Psoas muscle (tissue), 8 donors: Measurements from ENCODE around the gene SAMD10. TPM values are rescaled to one million over a fixed set of nuclear protein-coding genes. Genes with fewer than 3 reads are reported as not detected.

ENCODE experiments used
- ATAC-seq, 4 donors: fragments of 200-7000 bp; cut with Tn5 transposase; one replicate each; pipeline ENCODE4 v1.9.1; 2020; ENCODE audit warnings: moderate library complexity in 3 of 4, mild to moderate bottlenecking in 2 of 4
- DNase-seq, 2 donors: peaks; one replicate each; pipeline ENCODE4 v3.0.0-alpha.2; 2020
- H3K27ac ChIP-seq: fragments of 200-600 bp; one replicate; pipeline ENCODE4 v1.8.0; 2022
- H3K27me3 ChIP-seq, 3 donors: fragments of 200-600 bp in 1 of 3; one replicate each; pipeline versions ENCODE4 v1.6.1 to v1.8.0; 2013 to 2022; ENCODE audit warnings: low read length in 2 of 3, mild to moderate bottlenecking in 2 of 3, moderate library complexity in 1 of 3; ENCODE audit not compliant: insufficient read depth in 3 of 3
- H3K36me3 ChIP-seq, 2 donors: fragments of 200-600 bp in 1 of 2; one replicate each; pipeline versions ENCODE4 v1.6.1 to v1.8.0; 2013 to 2022; ENCODE audit warnings: low read depth in 1 of 2, mild to moderate bottlenecking in 1 of 2, moderate library complexity in 1 of 2; ENCODE audit not compliant: insufficient read depth in 1 of 2
- H3K4me1 ChIP-seq: fragments of 200-600 bp; one replicate; pipeline ENCODE4 v1.8.0; 2022
- H3K4me3 ChIP-seq: fragments of 200-600 bp; one replicate; pipeline ENCODE4 v1.8.0; 2022; ENCODE audit warnings: mild to moderate bottlenecking
- H3K9me3 ChIP-seq: fragments of 200-600 bp; one replicate; pipeline ENCODE4 v1.8.0; 2022
- CTCF ChIP-seq: fragments of 200-600 bp; IDR thresholded peaks from one replicate; pipeline ENCODE4 v1.8.0; 2022; ENCODE audit warnings: antibody characterized with exemption
- WGBS, 3 donors: extraction: QIAGEN DNeasy Blood & Tissue Kit; methylation state at CpG; one replicate each; pipeline versions ENCODE4 v1.1.6 to v1.1.7; 2013; 5-methylcytosine and 5-hydroxymethylcytosine counted together
- intact Hi-C, 2 donors: fragments of 100-400 bp; cut with DNase I; formaldehyde crosslinking; loops; one replicate each; pipeline versions ENCODE4 v1.11.0 to v1.14.2; 2022
- polyA plus RNA-seq, 3 donors: library from polyadenylated mRNA; stranded (reverse); fragments of 200-250 nt; gene quantifications; one replicate each; pipeline ENCODE4 v1.2.3, GENCODE V29; 2013
- total RNA-seq, 4 donors: library from RNA; stranded (reverse); fragmentation: NEBNext Ultra II Directional in 2 of 4; extraction: Animal tissue kit (Norgen Biotek cat#: 25700) in 2 of 4; gene quantifications; one replicate each; pipeline versions ENCODE4 v1.2.1 to v1.2.4, GENCODE V29; 2021 to 2023
- donor health status: healthy with polysubstance abuse.
- donor health status: DM: no; HTN: no; CAD: no; lungs with moderate emphysema.
- donor health status: Bipolar disorder and iron deficiency.
- donor health status: healthy.
- donor health status: DM: yes; HTN: yes; CAD: no.
- donor health status: DM: no; HTN: no; CAD: no.
- donor health status: DM: no; HTN: no; CAD: no.
- donor health status: DM: yes; HTN: yes; CAD: no.

The SAMD10 gene
- total and polyA plus RNA-seq, 7 donors: 0.32 to 5.5 (median 0.56) TPM

GRCh38 chr20:63926298-63926697, 53.1 kb downstream of the SAMD10 start:
- DNase-seq (no peak), ATAC-seq (no peak)
- Histone ChIP-seq H3K4me3 (no peak overlapping the region), H3K27ac (no peak overlapping the region), H3K36me3 (peaks cover 12 to 41% of the 10 kb centered on the region in 2 donors), H3K4me1 (peaks cover 11% of the 10 kb centered on the region), H3K9me3 (no peaks in the 10 kb centered on the region), H3K27me3 (no peaks in the 10 kb centered on the region)
- TF ChIP-seq CTCF: no peak
- intact Hi-C loops: no loop called here
- WGBS, 3 donors: 77 to 85% (median 78%) methylated on average over 8 of the region's 8 CpGs

DNA sequence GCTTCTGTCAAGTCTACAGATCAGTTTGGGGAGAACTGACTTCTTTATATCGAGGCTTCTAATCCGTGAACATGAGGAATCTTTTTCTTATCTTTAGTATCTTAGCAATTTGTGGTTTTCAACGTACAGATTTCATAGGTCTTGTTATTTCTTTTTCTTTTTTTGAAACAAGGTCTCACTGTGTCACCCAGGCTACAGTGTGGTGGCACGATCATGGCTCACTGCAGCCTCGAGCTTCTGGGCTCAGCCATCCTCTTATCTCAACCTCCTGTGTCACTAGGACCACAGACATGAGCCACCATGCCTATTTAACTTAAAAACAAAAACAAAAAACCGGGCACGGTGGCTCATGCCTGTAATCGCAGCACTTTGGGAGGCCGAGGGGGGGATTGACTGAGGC, 55.2 kb downstream of the SAMD10 start:
- Histone ChIP-seq H3K36me3 (peaks cover 2 to 30% of the 10 kb centered on the region in 2 donors), H3K27ac (no peak overlapping the region), H3K27me3 (no peaks in the 10 kb centered on the region), H3K4me1 (peaks cover 11% of the 10 kb centered on the region), H3K4me3 (no peak overlapping the region), H3K9me3 (no peaks in the 10 kb centered on the region)
- TF ChIP-seq CTCF: no peak
- no peak for ATAC-seq
- DNase-seq: no peak
- 71 to 84% (median 80%) methylated on average over 9 of the region's 9 CpGs for WGBS, 3 donors
- intact Hi-C loops: no loop called here

Other genes starting within 250 kb of the SAMD10 start
- gene LIME1, start 243.0 kb downstream of the SAMD10 start, total RNA-seq: 1 to 10 TPM; 1.7 to 4.6 (median 2.6) TPM
- gene LIME1, start 243.0 kb downstream of the SAMD10 start, polyA plus RNA-seq: 1 to 10 TPM; 3.1 to 5.1 (median 4.4) TPM
- gene SLC2A4RG, start 239.9 kb downstream of the SAMD10 start, total RNA-seq: 10 to 100 TPM; 40.2 to 79.1 (median 54.7) TPM
- gene SLC2A4RG, start 239.9 kb downstream of the SAMD10 start, polyA plus RNA-seq: 10 to 100 TPM; 27.1 to 45.5 (median 43.7) TPM
- gene ZBTB46, start 148.4 kb downstream of the SAMD10 start, total RNA-seq: 1 to 10 TPM; 4.5 to 6.4 (median 5.6) TPM
- 1 to 10 TPM; 1.3 to 3.1 (median 2.2) TPM for gene ZBTB46, start 148.4 kb downstream of the SAMD10 start, polyA plus RNA-seq
- not detected for gene ABHD16B, start 118.1 kb downstream of the SAMD10 start, total RNA-seq
- gene ABHD16B, start 118.1 kb downstream of the SAMD10 start, polyA plus RNA-seq: 1 to 10 TPM in 1 of 3 donors, under 1 TPM in 2; 0.04 to 3.2 (median 0.34) TPM
- gene TPD52L2, start 114.4 kb downstream of the SAMD10 start, total RNA-seq: 10 to 100 TPM; 40.7 to 56.0 (median 55.1) TPM
- 100 to 1,000 TPM in 1 of 3 donors, 10 to 100 TPM in 2; 46.7 to 152 (median 89.7) TPM for gene TPD52L2, start 114.4 kb downstream of the SAMD10 start, polyA plus RNA-seq
- 10 to 100 TPM; 20.4 to 27.3 (median 23.3) TPM for gene DNAJC5, start 84.5 kb downstream of the SAMD10 start, total RNA-seq
- 10 to 100 TPM; 13.1 to 33.6 (median 19.7) TPM for gene DNAJC5, start 84.5 kb downstream of the SAMD10 start, polyA plus RNA-seq
- gene UCKL1, start 23.2 kb downstream of the SAMD10 start, total RNA-seq: 10 to 100 TPM; 23.2 to 37.0 (median 35.5) TPM
- gene UCKL1, start 23.2 kb downstream of the SAMD10 start, polyA plus RNA-seq: 10 to 100 TPM; 22.9 to 42.4 (median 40.5) TPM
- gene ZNF512B, start 9.7 kb downstream of the SAMD10 start, total RNA-seq: 10 to 100 TPM in 3 of 4 donors, 1 to 10 TPM in 1; 10.0 to 14.4 (median 12.4) TPM
- 1 to 10 TPM; 3.3 to 9.1 (median 5.6) TPM for gene ZNF512B, start 9.7 kb downstream of the SAMD10 start, polyA plus RNA-seq
- gene PRPF6, start 1.5 kb upstream of the SAMD10 start, total RNA-seq: 10 to 100 TPM; 51.0 to 63.1 (median 59.8) TPM
- gene PRPF6, start 1.5 kb upstream of the SAMD10 start, polyA plus RNA-seq: 10 to 100 TPM; 38.8 to 75.4 (median 52.5) TPM
- gene C20orf204, start 56.5 kb upstream of the SAMD10 start, total RNA-seq: under 1 TPM; 0.25 to 0.71 (median 0.55) TPM
- gene C20orf204, start 56.5 kb upstream of the SAMD10 start, polyA plus RNA-seq: under 1 TPM in 2 of 3 donors, not detected in 1; 0.30 to 0.64 TPM
- 10 to 100 TPM; 11.7 to 50.8 (median 30.5) TPM for gene SOX18, start 70.0 kb upstream of the SAMD10 start, total RNA-seq
- 10 to 100 TPM in 1 of 3 donors, 1 to 10 TPM in 2; 4.2 to 15.4 (median 6.5) TPM for gene SOX18, start 70.0 kb upstream of the SAMD10 start, polyA plus RNA-seq
- 10 to 100 TPM; 30.2 to 43.4 (median 37.6) TPM for gene TCEA2, start 83.6 kb upstream of the SAMD10 start, total RNA-seq
- 10 to 100 TPM; 15.1 to 24.9 (median 15.6) TPM for gene TCEA2, start 83.6 kb upstream of the SAMD10 start, polyA plus RNA-seq
- 1 to 10 TPM; 2.0 to 3.5 (median 2.4) TPM for gene RGS19, start 99.9 kb upstream of the SAMD10 start, total RNA-seq
- 1 to 10 TPM; 3.7 to 5.7 (median 3.8) TPM for gene RGS19, start 99.9 kb upstream of the SAMD10 start, polyA plus RNA-seq
- gene OPRL1, start 100.4 kb upstream of the SAMD10 start, total RNA-seq: under 1 TPM; 0.17 to 0.94 (median 0.21) TPM
- under 1 TPM; 0.03 to 0.08 (median 0.08) TPM for gene OPRL1, start 100.4 kb upstream of the SAMD10 start, polyA plus RNA-seq
- not detected for gene LKAAEAR1, start 104.8 kb upstream of the SAMD10 start, total RNA-seq
- gene LKAAEAR1, start 104.8 kb upstream of the SAMD10 start, polyA plus RNA-seq: not detected
- gene NPBWR2, start 127.9 kb upstream of the SAMD10 start, total RNA-seq: not detected
- gene NPBWR2, start 127.9 kb upstream of the SAMD10 start, polyA plus RNA-seq: not detected
- not detected for gene MYT1, start 184.8 kb upstream of the SAMD10 start, total RNA-seq
- under 1 TPM in 1 of 3 donors, not detected in 2; under 0.01 TPM for gene MYT1, start 184.8 kb upstream of the SAMD10 start, polyA plus RNA-seq